WERI-Rb-1 (cell line): ENCODE measurements around the gene OGG1.

Experiments used
- DNase-seq: peaks from one replicate; pipeline ENCODE4 v3.0.0-alpha.2; 2020
- H3K27ac ChIP-seq: fragments of 250-450 bp; sonication (Bioruptor Pico); 2 replicates; pipeline ENCODE4 v1.5.1; 2020; ENCODE audit warnings: mild to moderate bottlenecking, moderate library complexity
- H3K27me3 ChIP-seq: fragments of 250-450 bp; sonication (Bioruptor Pico); 2 replicates; pipeline ENCODE4 v1.5.1; 2021; ENCODE audit warnings: mild to moderate bottlenecking, low read depth, moderate library complexity; ENCODE audit not compliant: insufficient read depth, severe bottlenecking
- H3K36me3 ChIP-seq: fragments of 250-450 bp; sonication (Bioruptor Pico); 2 replicates; pipeline ENCODE4 v1.5.1; 2020; ENCODE audit warnings: mild to moderate bottlenecking, moderate library complexity
- H3K4me3 ChIP-seq: 2 replicates; pipeline ENCODE4 v1.5.1; 2011; ENCODE audit warnings: low read depth, mild to moderate bottlenecking, control low read depth, low read length
- H3K9me3 ChIP-seq: fragments of 250-450 bp; sonication (Bioruptor Pico); 2 replicates; pipeline ENCODE4 v1.5.1; 2021; ENCODE audit warnings: mild to moderate bottlenecking, moderate library complexity; ENCODE audit not compliant: severe bottlenecking
- TF ChIP-seq, protein P1 (sequence below): IDR thresholded peaks from 2 replicates; pipeline ENCODE4 v1.5.1; 2011; ENCODE audit warnings: low read depth, mild to moderate bottlenecking, control low read depth, inconsistent platforms, low read length

Gene OGG1

DNA sequence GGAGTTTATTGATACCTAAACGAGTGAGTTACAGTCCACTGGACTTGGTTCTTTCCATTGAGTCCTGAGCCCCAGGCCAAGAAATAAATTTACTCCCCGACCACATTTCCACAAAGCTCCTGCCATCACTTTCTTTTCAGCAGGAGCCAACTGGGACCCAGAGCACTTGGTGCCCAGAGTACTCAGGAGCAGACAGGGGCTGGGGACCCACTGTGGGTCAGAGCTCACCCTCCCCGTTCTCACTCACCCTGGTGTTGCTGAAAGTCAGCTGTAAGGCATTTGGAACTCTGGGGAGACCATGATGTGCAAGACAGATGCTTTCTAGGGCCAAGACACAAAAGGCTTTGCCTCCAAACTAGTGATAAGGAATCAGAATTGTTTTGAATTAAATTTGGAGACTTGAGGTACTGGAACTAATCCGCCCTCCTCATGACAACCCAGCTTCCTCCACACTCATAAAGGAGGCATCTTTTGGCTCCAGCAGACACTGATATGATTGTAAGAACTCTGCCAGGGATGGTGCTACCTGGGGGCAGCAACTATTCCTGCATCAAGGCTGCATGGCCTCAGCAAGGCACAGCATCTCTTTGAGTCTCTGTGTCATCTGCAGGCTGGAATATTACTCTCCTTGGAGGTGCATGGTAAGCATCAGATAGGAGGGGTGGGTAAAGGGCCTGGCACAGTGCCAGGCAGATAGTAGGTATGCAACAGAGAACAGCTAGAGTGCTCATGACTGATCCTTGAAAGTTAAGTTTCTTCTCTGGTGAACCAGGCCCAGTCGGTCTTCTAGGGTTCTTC lies 27.3 kb downstream of the OGG1 start:
- TF ChIP-seq, protein P1, sequence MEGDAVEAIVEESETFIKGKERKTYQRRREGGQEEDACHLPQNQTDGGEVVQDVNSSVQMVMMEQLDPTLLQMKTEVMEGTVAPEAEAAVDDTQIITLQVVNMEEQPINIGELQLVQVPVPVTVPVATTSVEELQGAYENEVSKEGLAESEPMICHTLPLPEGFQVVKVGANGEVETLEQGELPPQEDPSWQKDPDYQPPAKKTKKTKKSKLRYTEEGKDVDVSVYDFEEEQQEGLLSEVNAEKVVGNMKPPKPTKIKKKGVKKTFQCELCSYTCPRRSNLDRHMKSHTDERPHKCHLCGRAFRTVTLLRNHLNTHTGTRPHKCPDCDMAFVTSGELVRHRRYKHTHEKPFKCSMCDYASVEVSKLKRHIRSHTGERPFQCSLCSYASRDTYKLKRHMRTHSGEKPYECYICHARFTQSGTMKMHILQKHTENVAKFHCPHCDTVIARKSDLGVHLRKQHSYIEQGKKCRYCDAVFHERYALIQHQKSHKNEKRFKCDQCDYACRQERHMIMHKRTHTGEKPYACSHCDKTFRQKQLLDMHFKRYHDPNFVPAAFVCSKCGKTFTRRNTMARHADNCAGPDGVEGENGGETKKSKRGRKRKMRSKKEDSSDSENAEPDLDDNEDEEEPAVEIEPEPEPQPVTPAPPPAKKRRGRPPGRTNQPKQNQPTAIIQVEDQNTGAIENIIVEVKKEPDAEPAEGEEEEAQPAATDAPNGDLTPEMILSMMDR: no peak
- no peak for DNase-seq
- no peaks in the 10 kb centered on the region for H3K27me3 ChIP-seq
- no peak overlapping the region for H3K27ac ChIP-seq
- peaks cover 3% of the 10 kb centered on the region for H3K36me3 ChIP-seq
- H3K4me3 ChIP-seq: no peak overlapping the region
- H3K9me3 ChIP-seq: no peaks in the 10 kb centered on the region

DNA sequence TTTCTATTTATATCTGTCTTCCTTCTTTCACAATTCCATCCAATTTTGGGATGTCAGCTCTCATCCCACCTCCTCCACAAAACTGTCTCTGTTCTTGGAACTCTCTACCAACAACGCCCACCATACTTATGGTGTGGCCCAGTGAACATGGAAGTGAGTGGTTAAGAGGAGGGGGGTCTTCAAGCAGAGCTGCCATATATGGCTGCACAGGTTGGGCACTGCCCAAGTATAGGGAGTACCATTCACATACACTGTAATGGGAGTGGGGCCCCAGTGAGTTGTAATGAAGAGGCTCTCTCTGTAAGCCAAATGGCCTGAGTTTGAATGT lies 27.9 kb downstream of the OGG1 start:
- no peaks in the 10 kb centered on the region for H3K9me3 ChIP-seq

DNA sequence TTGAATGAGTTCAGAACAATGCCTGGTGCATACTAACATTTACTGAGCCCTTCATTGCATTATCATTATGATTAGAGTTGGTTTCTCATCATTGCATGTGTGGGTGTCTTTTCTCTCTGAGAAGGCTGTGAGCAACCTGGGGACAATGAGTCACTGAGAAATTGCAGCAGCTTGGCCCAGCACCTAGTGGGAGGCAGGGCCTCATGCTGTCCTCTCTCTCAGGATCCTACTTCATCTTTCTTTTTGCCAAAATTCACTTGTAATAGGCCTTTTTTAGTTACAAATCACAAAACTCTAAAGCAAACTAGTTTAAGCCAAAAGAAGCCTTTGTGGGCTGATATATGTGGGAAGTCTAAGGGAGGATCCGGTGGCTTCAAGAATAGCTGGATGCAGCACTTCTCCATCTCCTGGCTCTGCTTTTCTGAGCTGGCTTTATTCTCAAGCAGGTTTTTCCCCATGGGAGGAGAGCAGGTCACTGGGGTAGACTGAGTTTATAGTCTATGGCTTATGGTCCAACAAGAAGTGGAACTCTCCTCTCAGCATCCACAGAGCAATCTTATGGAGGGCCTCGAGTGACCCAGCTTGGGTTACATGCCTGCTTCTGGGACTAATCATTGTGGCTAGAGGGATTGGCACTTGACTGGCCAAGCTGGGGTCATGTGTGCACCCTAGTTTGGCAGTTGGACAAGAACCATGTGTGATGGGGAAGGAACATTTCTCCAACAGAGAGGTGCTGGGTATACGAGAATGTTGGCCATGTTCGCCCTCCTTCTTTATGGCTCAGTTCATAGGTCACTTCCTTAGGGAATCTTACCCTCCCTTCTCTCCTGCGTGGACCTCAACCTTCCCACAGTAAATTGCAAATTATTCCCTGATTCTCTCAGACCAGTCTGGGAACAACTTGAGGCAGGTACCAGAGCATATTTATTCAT lies 28.7 kb downstream of the OGG1 start:
- Histone ChIP-seq H3K36me3 (peaks cover 9% of the 10 kb centered on the region), H3K27ac (no peak overlapping the region), H3K4me3 (no peak overlapping the region), H3K9me3 (no peaks in the 10 kb centered on the region), H3K27me3 (no peaks in the 10 kb centered on the region)
- DNase-seq: no peak
- TF ChIP-seq, protein P1: no peak

More for the DNA sequence above, 27.9 kb downstream of the OGG1 start:
- no peak for DNase-seq
- no peak overlapping the region for H3K27ac ChIP-seq
- no peaks in the 10 kb centered on the region for H3K27me3 ChIP-seq
- no peak overlapping the region for H3K4me3 ChIP-seq
- TF ChIP-seq, protein P1: no peak
- peaks cover 7% of the 10 kb centered on the region for H3K36me3 ChIP-seq

DNA sequence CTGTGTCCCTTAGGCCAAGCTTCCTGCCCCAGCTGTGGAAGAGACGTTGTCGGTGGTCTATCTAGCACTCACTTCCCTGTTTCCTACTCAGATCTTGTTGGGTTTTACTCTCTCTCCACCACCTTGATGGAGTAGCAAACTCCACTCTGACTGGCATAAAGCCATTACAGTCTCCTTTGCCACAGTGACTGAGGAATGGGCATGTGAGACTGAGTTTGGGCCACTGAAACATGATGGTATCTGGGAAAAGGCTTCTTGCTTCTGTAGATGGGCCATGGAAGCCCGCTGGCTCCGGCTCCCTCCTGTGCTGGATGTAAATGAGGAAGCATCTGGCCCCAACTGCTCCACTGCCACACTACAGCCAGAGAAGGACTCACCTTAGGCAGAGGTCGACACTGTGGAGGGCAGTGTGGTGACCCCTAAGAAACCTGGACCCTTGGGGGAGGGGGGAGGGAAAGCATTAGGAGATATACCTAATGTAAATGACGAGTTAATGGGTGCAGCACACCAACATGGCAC lies 29.4 kb downstream of the OGG1 start:
- DNase-seq: no peak
- TF ChIP-seq, protein P1: no peak
- Histone ChIP-seq H3K9me3 (no peaks in the 10 kb centered on the region), H3K4me3 (no peak overlapping the region), H3K36me3 (peaks cover 16% of the 10 kb centered on the region), H3K27ac (no peak overlapping the region), H3K27me3 (no peaks in the 10 kb centered on the region)

DNA sequence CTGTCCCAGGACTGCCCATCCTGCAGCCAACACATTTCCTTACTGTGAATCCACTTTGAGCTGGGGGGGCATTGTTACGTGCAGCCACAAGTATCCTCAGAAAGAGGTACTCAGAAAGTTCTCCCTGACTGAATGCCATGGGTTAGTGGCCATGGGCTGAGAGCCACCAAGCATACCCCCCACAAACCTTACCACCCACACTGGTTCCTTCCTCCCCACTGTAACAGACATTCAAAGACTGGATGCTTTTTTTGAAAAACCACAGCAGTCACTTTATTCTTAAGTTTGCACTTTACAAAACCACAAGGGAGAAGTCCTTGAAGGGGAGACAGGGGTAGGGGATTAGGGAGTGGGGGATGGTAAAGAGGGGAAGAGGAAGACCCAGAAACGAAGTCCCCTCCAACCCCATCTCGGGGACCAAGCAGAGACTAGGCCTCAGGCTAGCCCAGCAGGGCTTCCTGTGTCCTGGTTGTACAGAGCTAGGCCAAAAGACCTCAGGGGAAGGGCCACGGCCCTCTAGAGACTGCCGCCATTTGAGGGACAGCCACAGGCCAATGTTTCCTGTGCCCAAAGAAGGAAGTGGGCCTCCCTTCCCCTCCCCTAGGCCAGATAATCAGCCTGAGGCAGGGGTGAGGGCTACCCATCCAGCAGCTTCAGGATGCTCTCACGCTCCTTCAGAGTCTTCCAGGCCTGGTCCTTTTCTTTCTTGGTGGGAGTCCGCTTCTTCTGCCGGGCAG lies 30.1 kb downstream of the OGG1 start:
- no peak for DNase-seq

More for the DNA sequence above, 30.1 kb downstream of the OGG1 start:
- Histone ChIP-seq H3K4me3 (no peak overlapping the region), H3K9me3 (no peaks in the 10 kb centered on the region), H3K36me3 (peaks cover 21% of the 10 kb centered on the region), H3K27ac (no peak overlapping the region), H3K27me3 (no peaks in the 10 kb centered on the region)
- TF ChIP-seq, protein P1: no peak
